Stimulated activated CD4-positive, alpha-beta T cell treated with anti-CD3 and anti-CD28 coated beads, Interleukin-4, amount 100 ng/mL, for 1 hour (primary cell): ENCODE data around the gene PAX5.

Experiments used
- DNase-seq: peaks from one replicate; pipeline ENCODE4 v3.0.0-alpha.2; 2020

The PAX5 gene

DNA sequence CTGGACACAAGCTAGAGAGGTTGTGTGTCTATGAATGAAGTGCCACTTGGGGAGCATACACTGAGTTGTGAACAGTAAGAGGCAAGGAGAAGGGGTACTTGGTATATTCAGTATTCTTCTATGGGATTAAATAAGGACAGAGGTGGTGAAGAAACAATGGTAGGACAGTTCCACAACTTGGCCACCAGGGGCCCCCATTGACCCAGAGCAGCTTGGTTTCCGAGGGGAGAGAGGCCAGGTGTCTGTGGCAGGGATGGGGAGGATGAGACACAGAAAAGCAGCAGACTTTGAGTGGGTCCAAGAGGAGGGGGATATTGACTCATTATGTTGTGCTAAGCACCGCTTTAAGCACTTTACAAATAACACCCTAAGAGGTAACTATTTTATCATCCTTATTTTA lies 240.8 kb downstream of the PAX5 start:
- no peak for DNase-seq

DNA sequence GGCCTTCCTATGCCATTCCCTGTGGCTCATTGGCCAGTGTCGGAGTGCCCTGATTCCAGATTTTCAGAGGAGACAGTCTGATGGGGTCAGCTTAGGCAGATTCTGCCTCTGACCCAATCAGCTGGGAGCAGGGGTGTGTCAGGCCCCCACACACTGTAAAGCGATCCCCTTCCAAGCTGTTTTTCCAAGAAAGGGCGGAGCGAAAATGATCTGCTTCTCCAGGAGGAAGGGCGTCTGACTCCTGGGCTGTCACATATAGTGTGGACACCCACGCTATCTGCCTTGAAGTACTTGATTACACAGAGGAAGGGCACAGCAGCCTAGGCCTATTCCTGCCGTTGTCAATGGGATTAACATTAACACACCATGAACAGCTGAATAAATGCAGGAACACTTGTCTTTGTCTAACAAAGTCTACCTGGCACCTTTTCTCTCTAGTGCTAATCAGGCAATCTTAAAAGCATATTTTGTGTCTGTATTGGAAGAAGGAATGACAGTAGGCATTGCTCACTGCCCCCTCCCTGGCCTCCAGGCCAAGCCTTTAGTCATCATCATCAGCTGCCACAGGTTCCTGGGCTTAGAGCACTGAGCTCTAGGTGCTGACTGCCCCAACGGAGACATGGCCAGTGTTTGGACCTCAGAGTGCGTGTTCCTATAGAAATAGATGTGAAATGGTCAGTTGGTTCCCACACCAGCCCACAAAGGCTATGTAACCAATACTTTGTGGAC lies 242.7 kb downstream of the PAX5 start:
- DNase-seq: no peak

GRCh38 chr9:36789886-36790285 lies 244.2 kb downstream of the PAX5 start:
- DNase-seq: no peak

DNA sequence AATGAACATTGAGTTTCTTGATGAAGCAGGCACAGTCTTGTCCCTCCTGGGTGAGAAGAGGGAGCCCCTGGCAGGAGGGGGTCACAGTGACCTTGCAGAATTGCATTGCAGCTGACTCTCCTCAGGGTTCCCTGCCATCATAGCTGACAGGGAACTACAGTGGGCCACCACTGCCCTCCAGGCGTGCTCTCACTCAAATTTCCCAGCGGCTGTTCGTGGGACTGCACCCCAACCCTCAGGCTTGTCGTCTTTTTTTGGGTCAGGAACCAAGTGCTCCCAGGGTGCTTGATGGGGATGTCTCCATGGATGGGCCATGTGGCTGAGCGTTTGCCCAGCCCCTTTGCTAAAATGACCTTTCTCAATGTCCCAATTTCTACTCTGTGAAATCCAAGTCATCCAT lies 245.5 kb downstream of the PAX5 start:
- no peak for DNase-seq

DNA sequence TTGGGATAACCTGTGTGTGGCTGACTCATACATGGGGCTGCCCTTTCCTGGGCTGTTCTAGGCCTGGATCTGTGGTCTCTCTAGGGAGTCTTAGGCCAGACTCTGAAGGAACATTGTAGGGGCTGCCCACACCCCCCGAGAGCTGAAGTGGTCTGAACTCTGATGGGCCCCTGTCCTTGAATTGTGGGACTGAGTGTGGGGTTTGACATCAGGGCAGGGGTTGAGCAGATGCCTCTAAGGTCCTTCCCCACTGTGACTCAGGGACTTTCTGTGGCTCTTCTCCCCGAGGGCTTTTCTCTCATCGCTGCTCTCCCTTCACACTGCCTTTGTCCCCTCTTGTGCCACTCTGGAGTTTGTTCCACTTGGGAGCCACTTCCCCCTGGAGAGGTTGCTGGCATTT lies 246.4 kb downstream of the PAX5 start:
- DNase-seq: no peak
